A549 treated with AZD2906 at 1 μM for 4 hours (cell line): ENCODE results near the gene GALNT18. TPM values are rescaled to one million over a fixed set of nuclear protein-coding genes. Genes with fewer than 3 reads are reported as not detected.

ENCODE experiments used
- total RNA-seq: library from RNA; stranded (reverse); fragments of 200-300 nt; extraction: Qiagen RNA extraction; gene quantifications from 5 replicates; pipeline ENCODE4 v1.2.3, GENCODE V29; 2022

The GALNT18 gene
- total RNA-seq: 30.9 to 36.0 TPM (median 32.8 TPM) in 5 replicates

GRCh38 chr11:11621573-11622339 is at the start of gene GALNT18:
Gene GALNT18 (minus strand): TSS chr11:11622005.

DNA sequence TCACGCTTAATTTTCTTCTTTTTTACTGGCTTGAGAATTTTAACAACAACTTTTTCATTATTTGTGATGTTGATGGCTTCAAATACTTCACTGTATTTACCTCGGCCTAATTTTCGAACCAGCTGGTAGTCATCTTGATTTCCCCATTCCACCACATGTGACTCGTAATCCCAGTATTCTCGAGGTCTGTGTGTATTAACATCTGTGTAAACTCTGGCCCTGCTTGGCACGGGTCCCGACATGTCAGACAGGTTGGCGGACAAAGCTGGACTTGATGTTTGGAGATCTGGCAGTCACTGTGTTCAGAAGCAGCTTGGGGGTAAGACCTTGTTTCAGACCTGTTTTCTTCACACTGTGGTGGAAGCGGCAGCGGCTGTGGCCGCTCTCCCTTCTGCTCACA is 268.9 kb downstream of the GALNT18 start, which contains the start of gene CSNK2A3:
TSS of gene CSNK2A3 (minus strand) at position 373 of the 400 bp plus-strand sequence. CDS start at position 242, 131 bp downstream.

Other genes starting within 250 kb of the GALNT18 start
- 22.6 to 37.1 TPM (median 27.2 TPM) in 5 replicates for gene USP47, start 220.0 kb upstream of the GALNT18 start, total RNA-seq